HG03139 (cell line): ENCODE measurements around the gene GCH1.
"Not testable (repeated sequence)": the region's sequence is repeated elsewhere in the genome, so short reads cannot be mapped to it uniquely, and the experiment has no call there.

Source experiments
- ATAC-seq: cut with Tn5 transposase; IDR thresholded peaks from one replicate; pipeline ENCODE4 v1.9.1; 2021; ENCODE audit not compliant: unreplicated experiment

Gene GCH1, protein sequence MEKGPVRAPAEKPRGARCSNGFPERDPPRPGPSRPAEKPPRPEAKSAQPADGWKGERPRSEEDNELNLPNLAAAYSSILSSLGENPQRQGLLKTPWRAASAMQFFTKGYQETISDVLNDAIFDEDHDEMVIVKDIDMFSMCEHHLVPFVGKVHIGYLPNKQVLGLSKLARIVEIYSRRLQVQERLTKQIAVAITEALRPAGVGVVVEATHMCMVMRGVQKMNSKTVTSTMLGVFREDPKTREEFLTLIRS

DNA sequence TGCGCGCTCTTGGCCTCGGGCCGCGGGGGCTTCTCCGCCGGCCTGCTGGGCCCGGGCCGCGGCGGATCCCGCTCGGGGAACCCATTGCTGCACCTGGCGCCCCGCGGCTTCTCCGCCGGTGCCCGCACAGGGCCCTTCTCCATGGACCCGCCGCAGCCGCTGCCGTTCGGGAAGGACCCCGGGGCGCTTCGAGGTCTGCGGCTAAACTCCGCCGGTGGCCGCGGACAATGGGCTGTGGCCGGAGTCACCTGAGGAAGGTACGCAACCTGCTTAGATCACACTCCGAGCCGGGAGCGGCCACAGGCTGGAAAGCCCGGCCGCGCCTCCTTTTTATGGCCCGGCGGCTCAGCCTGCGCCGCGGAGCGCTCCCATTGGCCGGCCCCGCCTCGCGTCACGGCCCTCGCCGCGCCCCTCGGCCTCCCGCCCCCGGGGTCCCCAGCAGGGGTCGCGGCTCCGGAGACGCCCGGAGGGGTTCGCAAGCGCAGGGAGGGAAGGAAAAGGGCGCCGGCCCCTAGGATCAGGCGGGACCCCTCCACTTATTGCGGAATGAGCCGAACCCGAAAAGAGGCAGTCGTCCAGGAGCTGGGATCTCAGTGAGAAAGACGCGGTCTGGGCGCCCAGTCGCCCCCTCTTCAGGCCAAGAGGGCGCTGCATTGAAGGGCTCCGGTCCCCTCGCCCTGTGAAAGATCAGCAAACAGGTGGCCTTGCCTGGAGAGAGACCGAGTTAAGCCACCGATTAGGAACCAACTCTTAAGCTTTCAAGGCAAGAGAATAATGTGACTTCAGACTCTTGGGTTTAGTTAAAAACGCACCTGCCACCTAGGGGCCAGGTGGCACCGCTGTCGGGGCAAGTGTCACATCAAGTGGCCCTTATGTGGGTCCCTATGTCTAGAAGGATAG is at the start of gene GCH1:
Gene GCH1 (minus strand): TSS at position 306 of the 900 bp plus-strand sequence. CDS start 163 bp downstream, at position 143.
- peak; percentile 74 for ATAC-seq

DNA sequence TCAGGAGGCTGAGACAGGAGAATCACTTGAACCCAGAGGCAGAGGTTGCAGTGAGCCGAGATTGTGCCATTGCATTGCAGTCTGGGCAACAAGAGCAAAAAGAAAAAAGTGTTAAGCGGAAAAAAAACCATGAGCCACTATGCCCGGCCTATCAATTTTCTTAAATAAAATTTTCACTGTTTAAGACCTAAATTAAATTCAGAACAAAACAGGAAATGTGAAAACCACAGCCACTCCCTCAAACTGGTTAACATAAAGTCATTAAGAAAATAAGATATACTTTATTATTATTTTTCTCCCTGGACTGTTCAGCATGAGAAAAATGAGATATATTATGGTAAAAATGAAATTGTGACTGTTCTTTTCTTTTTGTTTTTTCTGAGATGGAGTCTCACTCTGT is 44.6 kb upstream of the GCH1 start:
- ATAC-seq: no peak

DNA sequence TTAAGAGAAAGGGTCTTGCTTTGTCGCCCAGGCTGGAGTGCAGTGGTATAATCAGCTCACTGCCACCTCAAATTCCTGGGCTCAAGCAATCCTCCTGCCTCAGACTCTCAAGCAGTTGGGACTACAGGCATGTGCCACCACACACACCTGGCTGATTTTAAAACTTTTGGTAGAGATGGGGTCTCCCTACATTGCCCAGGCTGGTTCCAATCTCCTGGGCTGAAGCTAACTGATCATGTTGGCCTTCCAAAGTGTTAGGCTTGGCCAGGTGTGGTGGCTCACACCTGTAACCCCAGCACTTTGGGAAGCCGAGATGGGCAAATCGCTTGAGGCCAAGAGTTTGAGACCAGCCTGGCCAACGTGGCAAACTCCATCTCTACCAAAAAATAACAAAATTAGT is 43.9 kb upstream of the GCH1 start:
- no peak for ATAC-seq

DNA sequence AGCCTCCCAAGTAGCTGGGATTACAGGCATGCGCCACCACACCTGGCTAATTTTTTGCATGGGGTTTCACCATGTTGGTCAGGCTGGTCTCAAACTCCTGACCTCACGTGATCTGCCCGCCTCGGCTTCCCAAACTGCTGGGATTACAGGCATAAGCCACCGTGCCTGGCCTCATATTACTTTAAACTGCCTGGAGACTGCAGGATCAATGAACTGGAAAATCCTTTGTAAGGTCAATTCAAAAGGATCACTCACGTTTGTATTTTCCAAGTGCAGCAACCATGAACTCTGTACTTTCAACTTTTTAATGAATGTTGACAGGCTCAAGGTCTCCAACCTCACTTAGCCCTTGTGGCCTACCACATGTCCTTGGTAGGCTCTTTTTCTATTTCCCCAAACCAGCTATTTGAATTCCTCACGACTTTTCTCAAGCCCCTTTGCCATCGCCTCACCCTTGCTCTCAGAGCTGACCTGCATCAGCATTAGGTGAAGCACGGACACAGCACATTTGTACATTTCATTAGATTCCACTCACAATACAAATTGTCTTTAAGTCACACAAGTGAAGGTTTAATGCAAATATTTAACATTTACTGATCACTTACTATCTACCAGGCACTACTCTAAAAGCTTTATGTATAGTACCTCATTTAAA is 42.2 kb upstream of the GCH1 start:
- ATAC-seq: no peak

DNA sequence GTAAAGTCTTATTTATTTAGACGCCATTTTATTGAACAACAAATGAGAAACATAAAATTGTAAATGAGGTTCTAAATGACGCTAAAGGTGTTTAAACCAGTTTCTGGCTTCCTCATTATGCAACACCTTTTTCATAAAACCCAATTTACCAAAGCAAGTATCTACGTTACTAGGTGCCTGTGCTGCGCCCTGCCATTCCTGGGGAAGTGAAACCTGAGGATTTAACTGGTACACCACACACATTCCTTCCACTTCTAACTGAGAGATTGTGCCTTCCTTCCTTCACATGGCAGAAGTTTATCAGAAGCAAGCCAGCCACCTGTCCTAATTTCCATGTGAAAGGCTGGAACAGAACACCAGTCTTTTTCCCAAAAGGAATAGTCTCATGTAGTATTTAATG is 40.3 kb upstream of the GCH1 start:
- ATAC-seq: no peak

DNA sequence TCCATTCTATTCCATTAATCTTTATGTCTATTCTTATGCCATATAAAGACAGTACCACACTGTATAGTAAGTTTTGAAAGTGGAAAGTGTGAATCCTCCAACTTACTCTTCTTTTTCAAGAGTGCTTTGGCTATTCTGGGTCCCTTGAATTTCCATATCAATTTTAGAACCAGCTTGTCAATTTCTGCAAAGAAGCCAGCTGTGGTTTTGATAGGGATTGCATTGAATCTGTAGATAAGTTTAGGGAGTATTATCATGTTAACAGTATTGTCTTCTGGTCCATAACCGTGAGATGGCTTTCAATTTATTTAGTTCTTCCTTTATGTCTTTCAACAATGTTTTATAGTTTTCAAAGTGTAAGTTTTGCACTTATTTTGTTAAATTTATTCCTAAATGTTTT is 34.2 kb upstream of the GCH1 start:
- no peak for ATAC-seq

DNA sequence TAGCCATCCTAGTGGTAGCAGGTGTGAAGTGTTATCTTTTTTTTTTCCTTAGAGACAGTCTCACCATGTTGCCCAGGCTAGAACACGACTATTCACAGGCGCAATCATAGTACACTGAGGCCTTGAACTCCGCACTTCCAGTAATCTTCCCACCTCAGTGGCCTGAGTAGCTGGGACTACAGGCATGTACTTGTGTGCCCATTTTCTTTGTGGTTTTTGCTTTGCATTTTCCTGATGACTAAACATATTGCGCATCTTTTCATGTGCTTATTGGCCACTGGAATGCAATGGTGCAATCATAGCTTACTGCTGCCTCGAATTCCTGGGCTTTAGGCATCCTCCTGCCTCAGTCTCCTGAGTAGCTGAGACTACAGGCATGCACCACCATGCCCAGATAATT is 33.3 kb upstream of the GCH1 start:
- no peak for ATAC-seq

DNA sequence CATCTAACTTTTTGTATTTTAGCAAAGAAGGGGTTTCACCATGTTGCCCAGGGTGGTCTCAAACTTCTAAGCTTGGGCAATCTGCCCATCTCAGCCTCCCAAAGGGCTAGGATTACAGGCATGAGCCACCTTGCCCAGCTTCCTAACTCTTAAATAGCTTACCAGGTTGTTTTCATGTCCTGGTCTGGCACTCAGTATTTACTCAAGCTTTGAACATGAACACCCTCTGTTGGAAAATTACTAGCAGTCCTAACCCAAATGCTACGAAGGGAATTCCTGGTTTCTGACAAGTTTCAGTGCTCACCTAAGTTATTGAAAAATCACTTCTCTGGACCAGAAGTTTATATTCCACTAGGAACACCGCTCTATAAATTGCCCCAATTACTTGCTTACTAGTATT is 32.5 kb upstream of the GCH1 start:
- ATAC-seq: no peak

DNA sequence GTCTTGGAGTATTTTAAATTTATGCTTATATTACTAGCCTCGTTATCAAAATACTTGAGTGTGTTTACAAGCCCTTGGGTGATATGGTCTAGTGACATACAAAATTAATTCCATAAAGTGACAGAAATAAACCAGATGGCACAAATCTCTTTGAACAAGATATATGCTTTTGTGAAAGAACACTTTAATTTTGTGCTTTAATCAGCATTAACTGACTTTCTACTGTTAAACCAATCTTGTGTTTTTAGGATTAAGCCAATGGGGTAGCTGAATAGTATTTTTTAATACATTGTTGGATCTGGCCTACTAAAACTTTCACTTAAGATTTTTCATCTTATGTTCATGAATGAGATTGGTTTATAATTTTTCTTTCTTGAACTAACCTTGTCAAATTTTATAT is 30.4 kb upstream of the GCH1 start:
- ATAC-seq: no peak

DNA sequence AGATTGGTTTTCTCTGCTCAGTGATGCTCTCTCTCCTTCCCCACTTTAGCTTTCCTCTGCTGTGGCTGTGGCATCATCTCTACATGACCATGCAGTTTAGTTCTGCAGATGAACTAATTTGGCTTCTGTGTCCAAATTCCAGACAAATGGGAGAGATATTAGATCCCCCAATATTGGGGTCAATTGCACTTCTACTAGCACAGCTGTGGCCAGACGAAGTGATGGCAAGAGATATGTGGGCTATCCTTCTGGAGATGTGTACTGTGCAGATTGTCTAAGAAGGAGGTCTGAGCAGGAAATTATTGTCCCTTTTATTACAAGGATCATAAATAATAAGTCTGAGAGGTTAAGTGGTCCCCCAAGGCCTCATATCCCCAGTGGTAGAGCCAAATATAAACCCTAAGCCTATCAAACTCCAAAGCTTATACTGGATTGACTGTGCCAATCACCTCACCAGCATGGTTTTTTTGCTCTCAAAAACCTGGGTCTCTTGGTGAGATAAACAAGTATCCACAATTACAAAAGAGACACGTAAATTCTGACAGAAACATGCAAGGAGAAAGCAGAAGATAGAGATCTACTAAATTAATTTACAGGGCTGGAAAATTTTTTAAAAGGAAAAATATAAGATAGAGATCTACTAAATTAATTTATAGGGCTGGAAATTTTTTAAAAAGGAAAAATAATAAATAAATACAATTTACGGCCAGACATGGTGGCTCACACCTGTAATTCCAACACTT is 29.1 kb upstream of the GCH1 start:
- ATAC-seq: no peak

DNA sequence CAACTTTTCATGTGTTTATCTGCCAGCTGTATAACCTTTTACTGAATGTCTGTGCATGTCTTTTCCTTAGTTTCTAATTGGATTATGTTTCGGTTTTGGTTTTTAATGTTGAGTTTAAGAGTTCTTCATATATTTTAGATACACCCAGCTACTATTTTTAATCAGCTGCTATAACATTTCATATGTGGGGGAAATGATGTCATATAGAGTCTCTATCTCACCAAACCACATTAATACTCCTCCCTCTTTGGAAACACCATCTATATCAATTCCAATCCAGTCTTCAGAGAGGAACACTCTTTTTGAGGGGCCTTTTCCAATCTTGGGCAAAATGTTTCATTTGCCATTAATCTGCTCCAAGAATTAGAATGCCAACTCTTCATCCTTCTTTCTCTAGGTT is 28.5 kb upstream of the GCH1 start:
- ATAC-seq: no peak

DNA sequence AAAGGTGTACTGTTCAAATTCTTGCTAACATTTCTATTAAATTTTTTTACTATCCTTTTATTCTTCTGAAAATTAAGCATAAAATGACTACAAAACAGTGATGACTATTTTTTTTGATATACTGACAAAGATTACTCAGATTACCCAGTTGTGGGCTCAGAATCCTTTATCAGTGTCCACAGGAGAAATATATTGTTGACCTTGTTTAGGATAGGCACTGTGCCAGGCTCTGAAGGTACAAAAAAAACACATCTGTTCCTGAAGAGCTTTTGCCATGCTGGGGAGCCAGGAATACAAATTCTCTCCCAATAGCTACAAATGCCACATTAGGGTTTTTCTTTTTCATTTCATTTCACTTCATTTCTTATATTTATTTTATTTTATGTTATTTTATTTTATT is 26.9 kb upstream of the GCH1 start:
- no peak for ATAC-seq

DNA sequence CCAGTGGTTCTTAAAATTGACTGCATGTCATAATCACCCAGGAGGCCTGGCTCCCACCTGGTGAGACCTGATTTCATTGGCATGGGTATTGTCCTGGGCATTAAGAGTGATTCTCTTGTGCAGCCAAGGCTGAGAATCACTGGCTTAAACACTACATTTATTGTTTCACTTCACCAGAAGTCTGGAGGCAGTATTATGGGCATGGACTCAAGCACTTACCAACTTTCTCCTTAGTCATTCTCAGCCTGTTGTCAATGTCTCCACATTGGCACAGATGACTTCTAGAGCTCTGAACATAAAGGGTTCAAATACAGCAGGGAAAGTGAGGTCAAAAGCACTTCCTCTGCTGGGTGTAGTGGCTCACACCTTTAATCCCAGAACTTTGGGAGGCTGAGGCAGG is 25.6 kb upstream of the GCH1 start:
- ATAC-seq: no peak

DNA sequence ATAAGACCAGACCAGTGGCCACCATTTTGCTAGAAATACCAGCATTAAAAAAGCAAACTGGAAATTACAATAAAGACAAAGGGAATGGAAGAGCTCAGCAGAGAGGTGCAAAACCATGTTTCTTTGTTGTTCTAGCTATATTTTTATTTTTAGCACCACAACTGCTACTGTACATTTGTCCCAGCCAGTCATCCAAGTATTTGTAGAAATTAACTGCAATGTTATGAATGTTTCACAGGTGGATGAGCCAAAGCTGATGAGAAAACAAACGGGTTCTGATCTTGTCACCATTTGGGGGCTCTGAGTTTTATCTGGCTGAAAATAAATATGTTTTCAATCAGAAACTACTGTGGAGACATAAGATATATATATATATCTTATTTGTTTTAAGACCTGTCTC is 24.9 kb upstream of the GCH1 start:
- no peak for ATAC-seq

DNA sequence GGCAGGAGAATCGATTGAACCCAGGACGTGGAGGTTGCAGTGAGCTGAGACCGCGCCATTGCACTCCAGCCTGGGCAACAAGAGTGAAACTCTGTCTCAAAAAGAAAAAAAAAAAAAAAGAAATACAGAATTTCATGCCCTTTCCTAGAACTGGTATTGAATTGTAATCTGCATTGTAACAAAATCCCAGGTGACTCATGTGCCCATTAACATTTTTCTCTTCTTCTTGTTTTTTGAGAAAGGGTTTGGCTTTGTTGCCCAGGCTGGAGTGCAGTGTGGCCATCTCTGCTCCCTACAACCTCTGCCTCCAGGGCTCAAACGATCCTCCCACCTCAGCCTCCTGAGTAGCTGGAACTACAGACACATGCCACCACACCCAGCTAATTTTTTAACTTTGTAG is 23.9 kb upstream of the GCH1 start:
- ATAC-seq: not testable (repeated sequence)

DNA sequence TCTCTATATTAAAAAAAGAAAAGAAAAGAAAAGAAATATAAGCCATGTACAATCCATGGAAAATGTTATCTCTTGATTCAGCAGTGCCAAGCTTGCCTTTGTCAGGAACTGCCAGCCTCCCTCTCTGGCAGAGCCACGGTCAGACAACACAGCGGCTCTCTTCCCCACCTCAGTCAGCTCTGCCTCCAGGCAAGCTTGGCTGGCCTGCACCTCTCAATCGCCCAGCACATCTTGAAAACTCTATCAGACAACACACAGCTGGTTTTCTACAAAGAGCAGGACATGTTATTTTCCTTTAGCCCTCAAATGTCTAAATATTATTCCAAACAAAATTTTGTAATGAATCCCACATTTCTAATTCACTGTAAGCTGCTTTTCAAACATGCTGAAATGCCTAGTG is 20.0 kb upstream of the GCH1 start:
- no peak for ATAC-seq

DNA sequence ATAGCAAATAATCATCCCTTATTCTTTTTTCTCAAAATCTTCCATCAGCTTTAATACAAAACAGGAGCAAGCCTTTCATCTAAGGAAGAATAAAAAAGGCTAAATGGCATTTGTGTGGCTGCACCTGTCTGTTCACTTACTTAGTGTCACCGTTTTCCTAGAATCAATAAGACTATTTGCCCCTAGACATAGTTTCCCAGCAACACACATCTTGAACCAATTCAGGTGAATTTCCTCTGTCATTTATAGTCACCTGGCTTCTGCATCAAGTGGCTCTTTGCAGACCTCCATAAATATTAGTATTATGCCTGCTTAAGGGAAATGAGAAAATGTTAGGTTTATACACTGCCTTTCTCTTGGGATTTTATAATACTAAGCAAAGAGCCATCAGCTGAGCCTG is 17.4 kb upstream of the GCH1 start:
- ATAC-seq: no peak

DNA sequence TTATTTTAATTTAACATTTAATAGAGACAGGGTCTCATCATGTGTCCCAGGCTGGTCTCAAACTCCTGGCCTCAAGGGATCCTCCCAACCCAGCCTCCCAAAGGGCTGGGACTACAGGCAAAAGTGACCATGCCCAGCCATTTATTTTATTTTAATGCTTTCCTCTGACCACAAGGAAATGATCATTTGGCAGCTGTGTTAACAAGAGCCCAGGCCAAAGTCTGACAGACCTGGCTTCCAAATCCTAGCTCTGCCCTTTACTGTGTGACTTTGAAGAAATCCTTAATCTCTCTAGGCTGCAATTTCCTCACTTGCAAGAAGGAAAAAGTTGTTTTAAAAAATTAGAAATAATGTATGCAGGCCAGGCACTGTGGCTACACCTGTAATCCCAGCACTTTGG is 16.7 kb upstream of the GCH1 start:
- ATAC-seq: no peak

DNA sequence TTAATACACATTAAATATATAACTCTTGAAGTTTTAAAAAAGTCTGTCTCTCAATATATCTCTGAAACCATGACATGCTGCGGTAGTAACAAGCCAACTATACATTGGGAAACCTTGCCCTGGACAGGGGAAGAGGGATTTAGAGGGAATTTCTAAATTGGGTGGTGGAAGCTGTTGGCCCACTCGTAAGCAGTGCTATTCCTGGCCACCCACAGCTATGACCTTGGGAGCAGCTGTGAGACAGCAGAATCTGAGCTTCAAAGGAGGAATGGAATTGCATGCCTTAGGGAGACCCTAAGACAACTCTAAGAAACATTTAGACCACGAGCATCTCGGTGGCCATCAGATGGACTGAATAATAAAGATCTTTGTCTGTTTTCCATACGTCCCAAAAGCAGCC is 15.8 kb upstream of the GCH1 start:
- ATAC-seq: no peak

DNA sequence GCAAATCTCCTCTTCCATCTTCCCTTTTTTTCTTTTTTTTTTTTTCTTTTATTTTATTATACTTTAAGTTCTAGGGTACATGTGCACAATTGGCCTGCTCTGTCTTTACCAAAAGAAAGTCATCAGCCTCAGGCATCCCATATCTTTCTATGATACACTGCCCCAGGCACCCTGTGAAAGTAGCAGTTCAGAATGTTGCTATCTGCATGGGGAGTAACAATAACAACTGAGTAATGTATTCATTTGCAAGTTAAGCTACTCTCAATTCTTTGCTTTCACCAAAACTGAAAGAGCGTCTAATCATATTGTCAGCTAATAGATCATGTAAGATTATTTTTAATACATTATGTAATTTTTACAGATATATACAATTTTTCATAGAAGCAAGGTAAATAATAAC is 13.5 kb upstream of the GCH1 start:
- ATAC-seq: no peak

DNA sequence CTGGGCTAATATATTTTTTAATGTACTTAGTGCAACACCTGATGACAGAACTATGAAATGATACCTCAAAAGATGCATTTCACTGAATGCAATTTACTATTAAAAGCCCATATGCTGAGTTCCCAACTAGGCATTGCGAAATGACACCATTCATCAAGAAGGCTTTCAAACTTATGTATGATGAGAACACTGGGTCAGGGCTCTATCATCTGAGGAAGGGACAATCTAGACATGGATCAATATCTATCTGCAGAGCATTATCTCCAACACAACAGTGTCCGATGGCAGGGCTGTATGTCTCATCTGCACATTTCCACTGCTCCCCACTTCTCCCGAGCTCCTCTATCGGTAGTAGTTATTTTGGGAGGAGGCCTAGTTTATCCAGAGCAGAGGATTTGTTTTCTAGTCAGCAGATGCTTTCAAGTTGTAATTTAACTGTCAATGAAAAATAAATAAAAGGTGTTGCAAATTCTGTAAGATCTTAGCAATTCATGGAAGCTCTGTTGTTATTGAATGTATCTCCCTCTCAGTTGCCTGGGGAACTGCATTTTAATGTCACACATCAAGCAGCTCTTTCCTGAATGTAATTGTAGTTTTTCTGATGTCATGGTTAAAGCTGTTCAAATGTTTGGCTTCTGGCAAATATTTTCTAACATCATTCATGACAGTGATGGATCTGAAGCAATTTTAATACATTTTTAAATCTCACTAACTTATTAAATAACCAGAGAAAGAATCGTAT is 7.4 kb upstream of the GCH1 start:
- no peak for ATAC-seq
